Hematopoietic multipotent progenitor cell treated with erythropoietin and hydrocortisone succinate and interleukin-3 and kit ligand, for 8 days (in vitro differentiated cells): ENCODE data around the gene AAMP.
A peak's percentile ranks its signal among the peaks of the same experiment; 100 is the strongest.

ENCODE experiments used
- DNase-seq: peaks from one replicate; pipeline ENCODE4 v3.0.0-alpha.2; 2015

Gene AAMP

DNA sequence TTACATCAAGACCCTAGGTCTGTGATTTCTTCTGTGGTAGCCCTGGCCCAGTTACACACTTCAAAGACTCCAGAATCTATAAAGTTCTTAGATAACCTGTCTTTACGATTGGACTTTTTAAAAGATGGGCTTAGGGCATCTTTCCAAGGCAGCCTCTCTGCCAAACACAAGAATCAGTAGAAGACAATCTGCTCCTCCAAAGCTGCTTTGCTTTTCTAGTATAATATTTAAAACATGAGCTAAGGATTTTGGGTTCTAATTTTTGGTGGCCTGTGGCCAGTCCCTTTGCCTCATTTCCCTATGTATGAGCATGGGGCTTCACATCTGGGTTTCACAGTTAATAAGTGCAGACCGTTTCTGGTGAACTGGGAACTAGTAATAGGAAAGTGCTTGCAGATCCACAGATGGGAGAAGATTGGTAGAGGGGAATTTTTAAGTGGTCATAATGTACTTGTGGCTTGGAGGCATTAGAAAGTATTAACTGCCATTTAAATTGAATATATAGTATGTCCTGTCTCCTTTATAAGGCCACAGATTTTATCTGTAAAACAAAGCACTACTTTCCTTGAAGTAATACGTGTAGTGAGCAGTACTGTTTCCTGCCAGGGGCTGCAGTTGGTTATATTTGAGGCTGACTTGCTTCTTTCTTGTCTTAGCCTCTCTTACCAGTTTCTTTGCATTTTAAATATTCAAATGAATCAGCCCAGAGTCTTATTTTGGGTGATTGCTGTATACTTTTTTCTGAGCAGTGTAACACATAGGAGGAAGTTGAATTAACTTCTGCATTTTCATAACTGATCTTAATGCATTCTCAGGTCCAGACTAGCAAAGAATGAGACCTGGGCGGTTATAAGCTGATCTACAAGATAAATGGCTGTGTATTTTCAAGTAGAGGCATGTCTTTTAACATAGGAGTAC, 51.4 kb downstream of the AAMP start:
- peak; percentile 25 for DNase-seq

DNA sequence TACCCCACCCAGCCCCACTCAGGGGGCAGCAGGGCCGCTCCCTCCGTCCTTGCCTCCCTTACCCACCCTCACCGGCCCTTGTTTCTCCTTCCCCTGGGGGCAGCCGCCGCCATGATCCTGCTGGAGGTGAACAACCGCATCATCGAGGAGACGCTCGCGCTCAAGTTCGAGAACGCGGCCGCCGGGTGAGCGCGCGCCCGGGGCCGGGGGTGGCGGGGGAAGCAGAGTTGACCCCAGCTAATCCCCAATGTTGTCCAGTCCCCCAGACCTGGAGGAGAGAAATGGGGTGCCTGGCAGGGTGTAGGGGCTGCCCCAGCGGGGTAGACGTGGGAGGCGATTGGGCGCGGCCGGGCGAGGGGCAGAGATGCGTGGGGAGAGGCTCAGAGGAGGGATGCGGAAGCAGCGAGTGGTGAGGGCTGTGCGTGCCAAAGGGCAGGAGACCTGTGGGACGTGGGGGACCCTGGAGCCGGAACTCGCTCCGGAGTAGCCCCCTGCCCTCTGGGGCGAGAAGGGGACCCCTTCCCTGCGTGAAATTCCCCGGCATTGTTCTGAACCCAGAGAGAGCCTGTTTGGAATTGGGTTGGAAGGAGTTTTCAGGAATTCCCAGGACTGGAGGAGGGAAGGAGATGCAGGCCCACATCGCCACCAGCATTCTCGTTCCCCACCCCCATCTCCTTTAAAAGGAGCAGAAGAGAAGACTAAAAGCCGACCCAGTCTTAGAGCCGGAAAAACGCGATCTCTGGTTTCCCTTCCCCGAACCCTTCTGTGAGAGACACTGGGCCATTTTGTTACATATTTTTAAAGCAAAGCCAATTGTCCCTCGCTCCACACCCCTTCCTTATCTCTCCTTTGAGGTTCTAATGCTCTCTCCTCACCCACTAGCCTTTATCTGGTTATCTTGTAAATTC, 52.3 kb downstream of the AAMP start:
- DNase-seq = peak; percentile 46

DNA sequence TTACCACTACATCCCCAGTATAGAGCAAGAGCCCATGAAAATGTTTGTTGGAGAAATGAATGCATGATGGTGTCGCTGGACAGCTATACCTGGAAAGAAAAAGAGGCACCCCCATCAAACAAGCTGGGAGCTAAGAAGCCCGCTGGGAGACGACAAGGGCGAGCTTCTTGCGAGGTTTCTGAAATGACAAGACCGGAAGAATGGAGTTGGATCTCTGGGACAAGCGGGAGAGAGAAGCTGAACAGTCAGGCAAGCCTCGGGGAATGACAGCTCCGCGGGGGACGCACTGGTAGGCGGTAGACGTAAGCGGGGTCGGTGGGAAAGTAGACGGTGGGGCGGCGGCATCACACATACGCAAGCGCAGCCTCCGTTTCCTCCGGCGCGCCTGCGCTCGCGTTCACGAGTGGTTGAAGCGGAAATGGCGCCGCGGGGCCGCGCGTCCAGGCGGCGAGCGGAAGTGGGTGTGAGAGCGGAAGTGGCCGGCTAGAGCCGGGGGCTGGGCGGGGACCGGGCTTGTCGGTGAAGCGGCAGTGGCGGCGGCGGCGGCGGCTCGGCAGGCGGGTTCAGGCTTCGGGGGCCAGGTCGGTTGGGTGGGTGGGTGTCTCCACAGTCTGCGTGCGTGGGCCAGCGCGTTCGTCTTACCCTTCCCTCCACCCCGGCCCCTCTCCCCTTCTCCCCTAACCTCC, 53.1 kb downstream of the AAMP start, which contains the start of gene ARPC2:
TSS of gene ARPC2 (plus strand) at position 516 of the 686 bp plus-strand sequence. CDS start 282 bp downstream, outside the sequence.
- DNase-seq = peak; percentile 92

DNA sequence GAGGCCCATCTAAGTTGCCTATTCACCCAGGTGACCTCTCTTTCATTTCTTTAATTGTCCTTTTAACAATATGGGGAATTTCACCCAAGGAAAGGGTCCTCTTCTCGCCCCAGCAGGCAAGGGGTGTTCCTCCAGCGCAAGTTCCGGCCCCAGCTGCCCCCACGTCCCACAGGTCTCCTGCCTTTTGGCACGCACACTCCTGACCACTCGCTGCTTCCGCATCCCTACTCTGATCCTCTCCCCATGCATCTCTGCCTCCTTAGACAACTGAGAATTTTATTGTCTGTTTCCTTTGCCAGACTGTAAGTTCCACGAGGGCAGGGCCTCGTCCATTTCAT, 53.6 kb downstream of the AAMP start:
- DNase-seq = no peak
